Endothelial cell of umbilical vein (primary cell): ENCODE data around the gene PKN2. TPM values are rescaled to one million over a fixed set of nuclear protein-coding genes. Genes with fewer than 3 reads are reported as not detected.

Source experiments
- BruUV-seq: library from RNA; stranded (reverse); fragments of 400-500 nt; replicated peaks from 2 replicates; lab custom pipeline; 2021; lab: Mats Ljungman, UMichigan
- CTCF ChIA-PET: fragments of 300-600, 350-600 bp; sonication (Branson Sonifier 250); formaldehyde crosslinking; loops from one replicate; lab custom pipeline; 2021; ENCODE audit warnings: antibody characterized with exemption, inconsistent platforms; lab: Charles Lee
- POLR2A ChIA-PET: fragments of 300-600, 350-600 bp; sonication (Branson Sonifier 250); formaldehyde crosslinking; loops from one replicate; lab custom pipeline; 2021; ENCODE audit warnings: antibody characterized with exemption, inconsistent platforms; lab: Charles Lee
- DNase-seq: peaks from one replicate; pipeline ENCODE4 v3.0.0-alpha.2; 2011; ENCODE audit warnings: low read depth, low spot score
- FAIRE-seq: peaks from 2 replicates; lab custom pipeline; 2011; peaks lifted over from hg19 to GRCh38; lab: Jason Lieb, UNC
- H2AFZ ChIP-seq: 2 replicates; pipeline ENCODE4 v1.6.0; 2012; ENCODE audit warnings: low read depth, low read length, control low read depth, inconsistent platforms
- H3K27ac ChIP-seq: 2 replicates; pipeline ENCODE4 v1.5.1; 2011; ENCODE audit warnings: low read depth, mild to moderate bottlenecking, control low read depth, low read length, moderate library complexity; ENCODE audit not compliant: insufficient read depth
- H3K27me3 ChIP-seq, 2 experiments: 2 replicates each; pipeline versions ENCODE4 v1.6.0 to v1.6.1; 2011; ENCODE audit warnings: low read length in 2 of 2, mixed read lengths in 1 of 2; ENCODE audit not compliant: control insufficient read depth in 2 of 2, insufficient read depth in 2 of 2
- H3K36me3 ChIP-seq, 2 experiments: 2 replicates in 1 of 2; 3 replicates in 1 of 2; pipeline ENCODE4 v1.5.1; 2011; ENCODE audit warnings: low read length in 2 of 2, mild to moderate bottlenecking in 1 of 2, moderate library complexity in 1 of 2; ENCODE audit not compliant: control insufficient read depth in 2 of 2, insufficient read depth in 2 of 2; ENCODE audit errors: extremely low read depth in 1 of 2
- H3K4me1 ChIP-seq: 3 replicates; pipeline ENCODE4 v1.5.1; 2011; ENCODE audit warnings: mild to moderate bottlenecking, low read length; ENCODE audit not compliant: control insufficient read depth, insufficient read depth; ENCODE audit errors: extremely low read depth
- H3K4me2 ChIP-seq: 2 replicates; pipeline ENCODE4 v1.6.1; 2011; ENCODE audit warnings: low read length, control low read depth, mixed read lengths; ENCODE audit not compliant: insufficient read depth
- H3K4me3 ChIP-seq, 3 experiments: fragments of 200-600 bp in 1 of 3; sonication (generic), shearing (Covaris generic) in 1 of 3; replicated peaks in 1 of 3; 2 replicates each; pipeline ENCODE4 v1.5.1; 2011 to 2016; ENCODE audit warnings: control low read depth in 3 of 3, low read length in 3 of 3, mild to moderate bottlenecking in 2 of 3, inconsistent platforms in 1 of 3, low read depth in 1 of 3, moderate library complexity in 1 of 3; ENCODE audit not compliant: insufficient read depth in 1 of 3
- H3K79me2 ChIP-seq: 2 replicates; pipeline ENCODE4 v1.6.0; 2012; ENCODE audit warnings: low read length, inconsistent platforms; ENCODE audit not compliant: control insufficient read depth, insufficient read depth
- H3K9ac ChIP-seq: replicated peaks from 2 replicates; pipeline ENCODE3; 2011; ENCODE audit warnings: low read length, control low read depth; ENCODE audit not compliant: insufficient read depth; ENCODE audit errors: extremely low read depth
- H3K9me1 ChIP-seq: replicated peaks from 3 replicates; pipeline ENCODE4 v1.6.0; 2011; ENCODE audit warnings: mild to moderate bottlenecking, low read length; ENCODE audit not compliant: control insufficient read depth, insufficient read depth; ENCODE audit errors: extremely low read depth
- H3K9me3 ChIP-seq: replicated peaks from 2 replicates; pipeline ENCODE4 v1.5.1; 2012; ENCODE audit warnings: low read length, inconsistent platforms; ENCODE audit not compliant: control insufficient read depth, insufficient read depth
- H4K20me1 ChIP-seq: replicated peaks from 2 replicates; pipeline ENCODE3; 2011; ENCODE audit warnings: mild to moderate bottlenecking, low read length; ENCODE audit not compliant: control insufficient read depth, insufficient read depth; ENCODE audit errors: extremely low read depth
- CTCF ChIP-seq, 2 donors: IDR thresholded peaks; 1 replicate in 1 of 2; 2 replicates in 1 of 2; pipeline ENCODE4 v1.5.1; 2011; ENCODE audit warnings: low read length in 2 of 2, mild to moderate bottlenecking in 2 of 2, moderate library complexity in 2 of 2, control low read depth in 1 of 2, inconsistent platforms in 1 of 2, low read depth in 1 of 2; ENCODE audit not compliant: insufficient read depth in 1 of 2; ENCODE audit errors: extremely low read depth in 1 of 2
- EZH2 ChIP-seq: IDR thresholded peaks from 2 replicates; pipeline ENCODE4 v1.6.1; 2012; ENCODE audit warnings: borderline replicate concordance, low read depth, mild to moderate bottlenecking, moderate library complexity, low read length, inconsistent platforms; ENCODE audit not compliant: severe bottlenecking
- FOS ChIP-seq: IDR thresholded peaks from 2 replicates; pipeline ENCODE4 v1.6.1; 2011; ENCODE audit warnings: mild to moderate bottlenecking, low read length, moderate library complexity, borderline replicate concordance; ENCODE audit not compliant: insufficient read depth
- GATA2 ChIP-seq: IDR thresholded peaks from 2 replicates; pipeline ENCODE4 v1.7.0; 2011; ENCODE audit warnings: low read depth, mild to moderate bottlenecking, moderate library complexity, mixed read lengths, low read length; ENCODE audit not compliant: insufficient read length, insufficient read depth
- JUN ChIP-seq: IDR thresholded peaks from 2 replicates; pipeline ENCODE4 v1.6.1; 2011; ENCODE audit warnings: borderline replicate concordance, low read depth; ENCODE audit not compliant: insufficient read length, insufficient read depth
- MAX ChIP-seq: IDR thresholded peaks from 2 replicates; pipeline ENCODE4 v1.6.1; 2011; ENCODE audit not compliant: insufficient read depth, insufficient read length
- MYC ChIP-seq: IDR thresholded peaks from one replicate; pipeline ENCODE4 v1.6.1; 2011; ENCODE audit warnings: mild to moderate bottlenecking, low read depth, low read length
- POLR2A ChIP-seq: IDR thresholded peaks from 2 replicates; pipeline ENCODE4 v1.6.1; 2012; ENCODE audit warnings: low read depth, mild to moderate bottlenecking, control low read depth, low read length
- POLR2AphosphoS5 ChIP-seq: IDR thresholded peaks from 2 replicates; pipeline ENCODE4 v1.6.1; 2012; ENCODE audit warnings: low read depth, mild to moderate bottlenecking, control low read depth, low read length, moderate library complexity; ENCODE audit not compliant: insufficient read depth
- dilution Hi-C: fragments of 300-500 bp; cut with MboI; formaldehyde crosslinking; loops from one replicate; pipeline ENCODE4 v1.15.0; 2019; ENCODE audit warnings: low sequenced_read_pairs; ENCODE audit not compliant: extremely low pct_ligation_motif_present
- intact Hi-C: fragments of 100-400 bp; cut with micrococcal nuclease; formaldehyde crosslinking; loops from one replicate; pipeline ENCODE4 v1.10.0; 2022
- polyA plus RNA-seq, 4 experiments: library from polyadenylated mRNA; depleted of rRNA in 3 of 4; stranded (reverse) in 3 of 4; unstranded in 1 of 4; fragments of >200 nt; gene quantifications; 2 replicates each; pipeline versions ENCODE4 v1.2.1 to v1.2.3, GENCODE V29; 2011 to 2012; ENCODE audit warnings: missing spikeins in 1 of 4
- total RNA-seq: library from RNA; stranded (reverse); gene quantifications from 2 replicates; pipeline ENCODE4 v1.2.3, GENCODE V29; 2021

Gene PKN2
- total and polyA plus RNA-seq, 2 donors (not counting 3 experiments of a cell fraction or from before 2014, with no cell fraction given), result 11.5 to 47.3 TPM

- FAIRE-seq (no peak), DNase-seq (peak; percentile 63)
- no peak for TF ChIP-seq EZH2
- TF ChIP-seq MYC, result no peak
- no peak for TF ChIP-seq FOS
- no peak for TF ChIP-seq GATA2
- H3K4me2 ChIP-seq, result peak overlapping the region; percentile 82
- no peaks in the 10 kb centered on the region for H4K20me1 ChIP-seq
- H2AFZ ChIP-seq, result peak overlapping the region; percentile 68
- TSS peak; percentile 34 for BruUV-seq
- H3K79me2 ChIP-seq, result peaks cover 58% of the 10 kb centered on the region
- H3K9me3 ChIP-seq, result no peaks in the 10 kb centered on the region
- no peaks in the 10 kb centered on the region for H3K36me3 ChIP-seq
- ChIA-PET CTCF (interaction anchor here (1.5 to 3.6 kb wide), 7 partner anchors 9 to 192 kb away, joined by 4 to 66 read pairs (median 13); no protein-coding TSS in a partner anchor), POLR2A (interaction anchor here (0.7 kb wide), 2 partner anchors 149 to 1980 kb away, joined by 3 read pairs; no protein-coding TSS in a partner anchor)
- peak overlapping the region; percentile 91 to 100 (median 98) for H3K4me3 ChIP-seq
- H3K4me1 ChIP-seq, result peaks cover 32% of the 10 kb centered on the region
- peak overlapping the region; percentile 61 for H3K27ac ChIP-seq
- intact Hi-C loops, result loop anchor here (2.0 to 10.0 kb wide), 2 partner anchors 358 to 1770 kb away; partner anchors contain the start of genes HS2ST1 and SELENOF
- dilution Hi-C loops, result no loop called here
- H3K27me3 ChIP-seq, result no peaks in the 10 kb centered on the region
- peak overlapping the region; percentile 88 for H3K9ac ChIP-seq
- no peaks in the 10 kb centered on the region for H3K9me1 ChIP-seq
Observed at GRCh38 chr1:88685259-88685620, 1.2 kb downstream of the PKN2 start.

- POLR2A ChIA-PET, result no interaction called here
- Histone ChIP-seq H3K4me1 (peaks cover 21% of the 10 kb centered on the region), H4K20me1 (no peaks in the 10 kb centered on the region), H3K36me3 (no peaks in the 10 kb centered on the region), H3K79me2 (peaks cover 88% of the 10 kb centered on the region), H3K27me3 (no peaks in the 10 kb centered on the region), H3K4me2 (no peak overlapping the region), H2AFZ (no peak overlapping the region), H3K9ac (no peak overlapping the region), H3K4me3 (no peak overlapping the region), H3K27ac (no peak overlapping the region), H3K9me1 (no peaks in the 10 kb centered on the region), H3K9me3 (no peaks in the 10 kb centered on the region)
- CTCF ChIA-PET, result no interaction called here
- intact Hi-C loops, result no loop called here
- TF ChIP-seq POLR2A (no peak), EZH2 (no peak), FOS (no peak), MAX (no peak), MYC (no peak), JUN (no peak), GATA2 (no peak), CTCF (IDR thresholded peaks at IDR 0.05; ENCODE audit: extremely low read depth in 1 of 2, insufficient read depth in 1 of 2, low read depth in 1 of 2, low read length in 2 of 2) (no peak), POLR2AphosphoS5 (no peak)
- dilution Hi-C loops, result no loop called here
- FAIRE-seq (no peak), DNase-seq (no peak)
- no TSS peak for BruUV-seq
Observed at GRCh38 chr1:88691540-88691939, 7.5 kb downstream of the PKN2 start.
